Stomach smooth muscle (tissue), 2 donors: ENCODE measurements around the gene SND1.

Source experiments
- H3K27ac ChIP-seq: one replicate; pipeline ENCODE4 v1.7.0; 2013; ENCODE audit warnings: mild to moderate bottlenecking, low read length, inconsistent platforms
- H3K27me3 ChIP-seq, 2 donors: one replicate each; pipeline ENCODE4 v1.7.0; 2013; ENCODE audit warnings: low read length in 2 of 2; ENCODE audit not compliant: insufficient read depth in 2 of 2, control insufficient read depth in 1 of 2
- H3K36me3 ChIP-seq, 2 donors: one replicate each; pipeline ENCODE4 v1.7.0; 2013; ENCODE audit warnings: low read length in 2 of 2; ENCODE audit not compliant: control insufficient read depth in 2 of 2, insufficient read depth in 2 of 2
- H3K4me1 ChIP-seq: one replicate; pipeline ENCODE4 v1.7.0; 2013; ENCODE audit warnings: low read length; ENCODE audit not compliant: control insufficient read depth, insufficient read depth
- H3K4me3 ChIP-seq, 2 donors: one replicate each; pipeline ENCODE4 v1.7.0; 2013; ENCODE audit warnings: low read length in 2 of 2
- H3K9ac ChIP-seq, 2 donors: one replicate each; pipeline ENCODE4 v1.7.0; 2013; ENCODE audit warnings: low read length in 2 of 2, mild to moderate bottlenecking in 1 of 2
- H3K9me3 ChIP-seq, 2 donors: one replicate each; pipeline ENCODE4 v1.7.0; 2013; ENCODE audit warnings: low read length in 2 of 2; ENCODE audit not compliant: control insufficient read depth in 2 of 2
- donor health status: healthy.
- donor health status: Pancreatic carcinoma.

SND1 gene

GRCh38 chr7:127908430-127909258 lies 256.6 kb downstream of the SND1 start:
- H3K9ac ChIP-seq, result no peak overlapping the region
- no peak overlapping the region for H3K4me3 ChIP-seq

GRCh38 chr7:127909424-127910152 lies 257.6 kb downstream of the SND1 start:
- Histone ChIP-seq H3K9me3 (no peaks in the 10 kb centered on the region), H3K27ac (no peak overlapping the region), H3K36me3 (no peaks in the 10 kb centered on the region), H3K4me1 (peaks cover 14% of the 10 kb centered on the region), H3K4me3 (no peak overlapping the region), H3K27me3 (no peaks in the 10 kb centered on the region), H3K9ac (no peak overlapping the region)

More at GRCh38 chr7:127908430-127909258, 256.6 kb downstream of the SND1 start:
- H3K4me1 ChIP-seq, result peaks cover 16% of the 10 kb centered on the region
- H3K36me3 ChIP-seq, result no peaks in the 10 kb centered on the region
- H3K27me3 ChIP-seq, result no peaks in the 10 kb centered on the region
- no peak overlapping the region for H3K27ac ChIP-seq
- no peaks in the 10 kb centered on the region for H3K9me3 ChIP-seq

- no peaks in the 10 kb centered on the region for H3K9me3 ChIP-seq
- no peaks in the 10 kb centered on the region for H3K27me3 ChIP-seq
- H3K27ac ChIP-seq, result no peak overlapping the region
- H3K36me3 ChIP-seq, result no peaks in the 10 kb centered on the region
- H3K9ac ChIP-seq, result no peak overlapping the region
- peaks cover 9% of the 10 kb centered on the region for H3K4me1 ChIP-seq
- H3K4me3 ChIP-seq, result no peak overlapping the region
Measured at GRCh38 chr7:127910670-127911069, 258.7 kb downstream of the SND1 start.

GRCh38 chr7:127911968-127912511 lies 260.0 kb downstream of the SND1 start:
- H3K27ac ChIP-seq, result no peak overlapping the region
- no peak overlapping the region for H3K9ac ChIP-seq
- H3K27me3 ChIP-seq, result no peaks in the 10 kb centered on the region
- no peak overlapping the region for H3K4me3 ChIP-seq
- H3K9me3 ChIP-seq, result no peaks in the 10 kb centered on the region
- H3K36me3 ChIP-seq, result no peaks in the 10 kb centered on the region
- peaks cover 5% of the 10 kb centered on the region for H3K4me1 ChIP-seq

- Histone ChIP-seq H3K4me3 (no peak overlapping the region), H3K27ac (no peak overlapping the region), H3K27me3 (no peaks in the 10 kb centered on the region), H3K36me3 (no peaks in the 10 kb centered on the region), H3K4me1 (peaks cover 5% of the 10 kb centered on the region), H3K9me3 (no peaks in the 10 kb centered on the region), H3K9ac (no peak overlapping the region)
Measured at GRCh38 chr7:127912901-127913300, 260.9 kb downstream of the SND1 start.

- H3K9me3 ChIP-seq, result no peaks in the 10 kb centered on the region
- H3K27me3 ChIP-seq, result no peaks in the 10 kb centered on the region
- H3K4me1 ChIP-seq, result peaks cover 5% of the 10 kb centered on the region
- H3K9ac ChIP-seq, result no peak overlapping the region
- H3K4me3 ChIP-seq, result no peak overlapping the region
- no peak overlapping the region for H3K27ac ChIP-seq
- H3K36me3 ChIP-seq, result no peaks in the 10 kb centered on the region
Measured at GRCh38 chr7:127913686-127914085, 261.7 kb downstream of the SND1 start.

- Histone ChIP-seq H3K9ac (no peak overlapping the region), H3K9me3 (no peaks in the 10 kb centered on the region), H3K4me1 (peaks cover 5% of the 10 kb centered on the region), H3K4me3 (no peak overlapping the region), H3K36me3 (no peaks in the 10 kb centered on the region), H3K27me3 (no peaks in the 10 kb centered on the region), H3K27ac (no peak overlapping the region)
Measured at GRCh38 chr7:127914693-127915092, 262.7 kb downstream of the SND1 start.

GRCh38 chr7:127916735-127917134 lies 264.7 kb downstream of the SND1 start:
- no peaks in the 10 kb centered on the region for H3K9me3 ChIP-seq
- no peak overlapping the region for H3K4me3 ChIP-seq
- peaks cover 5% of the 10 kb centered on the region for H3K4me1 ChIP-seq
- H3K27me3 ChIP-seq, result no peaks in the 10 kb centered on the region
- no peak overlapping the region for H3K27ac ChIP-seq
- no peak overlapping the region for H3K9ac ChIP-seq
- H3K36me3 ChIP-seq, result no peaks in the 10 kb centered on the region

- H3K27me3 ChIP-seq, result no peaks in the 10 kb centered on the region
- H3K9ac ChIP-seq, result no peak overlapping the region
- no peak overlapping the region for H3K27ac ChIP-seq
- no peaks in the 10 kb centered on the region for H3K9me3 ChIP-seq
- H3K4me3 ChIP-seq, result no peak overlapping the region
- H3K36me3 ChIP-seq, result no peaks in the 10 kb centered on the region
- peaks cover 5% of the 10 kb centered on the region for H3K4me1 ChIP-seq
Measured at GRCh38 chr7:127918130-127918529, 266.1 kb downstream of the SND1 start.

GRCh38 chr7:127920787-127921438 lies 268.9 kb downstream of the SND1 start:
- Histone ChIP-seq H3K36me3 (no peaks in the 10 kb centered on the region), H3K27me3 (no peaks in the 10 kb centered on the region), H3K4me1 (no peaks in the 10 kb centered on the region), H3K9ac (no peak overlapping the region), H3K27ac (no peak overlapping the region), H3K9me3 (no peaks in the 10 kb centered on the region), H3K4me3 (no peak overlapping the region)
